Measurements from ENCODE around the gene TLX1.

The TLX1 gene

DNA sequence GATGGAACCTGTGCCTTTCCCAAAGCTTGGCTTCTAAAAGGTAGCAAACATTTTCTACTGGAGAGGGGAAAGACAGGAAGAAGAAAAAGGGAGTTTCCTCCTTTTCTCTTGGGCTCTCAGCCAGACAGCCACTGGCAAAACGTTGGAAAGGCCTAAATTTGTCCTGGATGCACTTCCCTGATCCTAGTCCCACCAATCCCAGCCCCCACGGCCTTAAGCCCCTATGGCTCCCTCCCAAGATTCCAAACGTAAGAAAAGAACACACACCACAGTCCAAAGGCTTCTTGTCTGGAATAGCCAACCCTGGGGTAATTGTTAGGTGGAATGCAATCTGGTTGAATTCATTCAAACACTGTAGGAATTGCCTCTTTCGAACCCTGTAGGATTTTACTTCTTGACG, 959 bp upstream of the TLX1 start:
- TF ChIP-seq, protein P1, sequence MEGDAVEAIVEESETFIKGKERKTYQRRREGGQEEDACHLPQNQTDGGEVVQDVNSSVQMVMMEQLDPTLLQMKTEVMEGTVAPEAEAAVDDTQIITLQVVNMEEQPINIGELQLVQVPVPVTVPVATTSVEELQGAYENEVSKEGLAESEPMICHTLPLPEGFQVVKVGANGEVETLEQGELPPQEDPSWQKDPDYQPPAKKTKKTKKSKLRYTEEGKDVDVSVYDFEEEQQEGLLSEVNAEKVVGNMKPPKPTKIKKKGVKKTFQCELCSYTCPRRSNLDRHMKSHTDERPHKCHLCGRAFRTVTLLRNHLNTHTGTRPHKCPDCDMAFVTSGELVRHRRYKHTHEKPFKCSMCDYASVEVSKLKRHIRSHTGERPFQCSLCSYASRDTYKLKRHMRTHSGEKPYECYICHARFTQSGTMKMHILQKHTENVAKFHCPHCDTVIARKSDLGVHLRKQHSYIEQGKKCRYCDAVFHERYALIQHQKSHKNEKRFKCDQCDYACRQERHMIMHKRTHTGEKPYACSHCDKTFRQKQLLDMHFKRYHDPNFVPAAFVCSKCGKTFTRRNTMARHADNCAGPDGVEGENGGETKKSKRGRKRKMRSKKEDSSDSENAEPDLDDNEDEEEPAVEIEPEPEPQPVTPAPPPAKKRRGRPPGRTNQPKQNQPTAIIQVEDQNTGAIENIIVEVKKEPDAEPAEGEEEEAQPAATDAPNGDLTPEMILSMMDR (IDR thresholded peaks at IDR 0.05; ENCODE audit: low read length), result no peak
- no peak for TF ChIP-seq EZH2phosphoT487 (IDR thresholded peaks at IDR 0.05; ENCODE audit: low read length)
- TF ChIP-seq EZH2 (optimal IDR thresholded peaks at IDR 0.05; ENCODE audit: low read depth, low read length), result no peak
- Histone ChIP-seq H3K27me3 (replicated peaks; ENCODE audit: insufficient read depth, low read length) (peaks cover 96% of the 10 kb centered on the region), H3K9me3 (replicated peaks; ENCODE audit: insufficient read depth, low read length) (no peaks in the 10 kb centered on the region), H3F3A (ENCODE audit: insufficient read depth, low read length) (no peaks in the 10 kb centered on the region), H3K4me1 (ENCODE audit: low read length) (no peaks in the 10 kb centered on the region), H3K4me3 (ENCODE audit: low read length) (no peak overlapping the region), H3K4me2 (ENCODE audit: low read depth, low read length) (no peak overlapping the region), H3K36me3 (replicated peaks; ENCODE audit: insufficient read depth, low read length) (no peaks in the 10 kb centered on the region), H3K27ac (ENCODE audit: low read length) (no peak overlapping the region), H3K9me2 (replicated peaks; ENCODE audit: insufficient read depth, low read length) (no peaks in the 10 kb centered on the region), H4K20me1 (ENCODE audit: insufficient read depth, low read length) (no peaks in the 10 kb centered on the region), H2AFZ (ENCODE audit: low read length) (no peak overlapping the region), H3K79me2 (ENCODE audit: low read length) (no peaks in the 10 kb centered on the region), H3K9ac (ENCODE audit: low read length) (no peak overlapping the region)
- DNase-seq, result no peak

DNA sequence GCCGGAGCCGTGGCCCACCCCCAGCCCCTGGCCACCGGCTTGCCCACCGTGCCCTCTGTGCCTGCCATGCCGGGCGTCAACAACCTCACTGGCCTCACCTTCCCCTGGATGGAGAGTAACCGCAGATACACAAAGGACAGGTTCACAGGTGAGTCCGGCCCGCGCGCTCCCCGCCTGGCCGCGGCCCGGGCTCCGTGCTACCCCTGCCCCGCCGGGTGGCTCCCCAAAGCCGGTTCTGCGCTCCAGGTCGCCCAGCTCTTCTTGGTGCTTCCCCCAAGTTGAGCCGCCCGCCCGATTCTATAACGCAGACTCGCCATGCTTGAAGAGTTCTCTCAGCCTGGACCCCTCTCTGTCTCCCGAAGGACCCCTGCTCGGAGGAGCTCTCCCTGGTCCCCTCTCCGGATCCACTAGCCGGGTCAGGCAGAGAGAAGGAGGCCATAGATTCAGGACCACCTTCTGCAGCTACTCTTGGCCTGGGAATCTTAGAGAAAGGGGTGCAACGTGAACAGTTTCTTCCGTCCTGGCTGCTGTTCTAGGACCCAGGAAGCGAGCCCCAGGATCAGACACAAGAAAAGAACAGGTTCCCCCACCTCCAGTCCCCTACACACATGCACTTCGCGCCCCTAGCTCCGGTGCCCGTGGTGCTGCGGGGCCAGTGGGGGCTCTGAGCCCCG, 999 bp downstream of the TLX1 start:
- Histone ChIP-seq H3K79me2 (ENCODE audit: low read length) (no peaks in the 10 kb centered on the region), H3K4me3 (ENCODE audit: low read length) (no peak overlapping the region), H3K9me3 (replicated peaks; ENCODE audit: insufficient read depth, low read length) (no peaks in the 10 kb centered on the region), H3K9me2 (replicated peaks; ENCODE audit: insufficient read depth, low read length) (no peaks in the 10 kb centered on the region), H2AFZ (ENCODE audit: low read length) (no peak overlapping the region), H3K27ac (ENCODE audit: low read length) (no peak overlapping the region), H3K4me2 (ENCODE audit: low read depth, low read length) (peak overlapping the region; percentile 18; the same call in 1 of the 2 replicates), H3K9ac (ENCODE audit: low read length) (no peak overlapping the region), H3K27me3 (replicated peaks; ENCODE audit: insufficient read depth, low read length) (peaks cover 96% of the 10 kb centered on the region), H3K36me3 (replicated peaks; ENCODE audit: insufficient read depth, low read length) (no peaks in the 10 kb centered on the region), H3K4me1 (ENCODE audit: low read length) (no peaks in the 10 kb centered on the region), H4K20me1 (ENCODE audit: insufficient read depth, low read length) (no peaks in the 10 kb centered on the region), H3F3A (ENCODE audit: insufficient read depth, low read length) (no peaks in the 10 kb centered on the region)
- DNase-seq, result no peak
- TF ChIP-seq EZH2 (optimal IDR thresholded peaks at IDR 0.05; ENCODE audit: low read depth, low read length), result peak; percentile 17
- no peak for TF ChIP-seq EZH2phosphoT487 (IDR thresholded peaks at IDR 0.05; ENCODE audit: low read length)
- TF ChIP-seq, protein P1 (IDR thresholded peaks at IDR 0.05; ENCODE audit: low read length), result no peak

DNA sequence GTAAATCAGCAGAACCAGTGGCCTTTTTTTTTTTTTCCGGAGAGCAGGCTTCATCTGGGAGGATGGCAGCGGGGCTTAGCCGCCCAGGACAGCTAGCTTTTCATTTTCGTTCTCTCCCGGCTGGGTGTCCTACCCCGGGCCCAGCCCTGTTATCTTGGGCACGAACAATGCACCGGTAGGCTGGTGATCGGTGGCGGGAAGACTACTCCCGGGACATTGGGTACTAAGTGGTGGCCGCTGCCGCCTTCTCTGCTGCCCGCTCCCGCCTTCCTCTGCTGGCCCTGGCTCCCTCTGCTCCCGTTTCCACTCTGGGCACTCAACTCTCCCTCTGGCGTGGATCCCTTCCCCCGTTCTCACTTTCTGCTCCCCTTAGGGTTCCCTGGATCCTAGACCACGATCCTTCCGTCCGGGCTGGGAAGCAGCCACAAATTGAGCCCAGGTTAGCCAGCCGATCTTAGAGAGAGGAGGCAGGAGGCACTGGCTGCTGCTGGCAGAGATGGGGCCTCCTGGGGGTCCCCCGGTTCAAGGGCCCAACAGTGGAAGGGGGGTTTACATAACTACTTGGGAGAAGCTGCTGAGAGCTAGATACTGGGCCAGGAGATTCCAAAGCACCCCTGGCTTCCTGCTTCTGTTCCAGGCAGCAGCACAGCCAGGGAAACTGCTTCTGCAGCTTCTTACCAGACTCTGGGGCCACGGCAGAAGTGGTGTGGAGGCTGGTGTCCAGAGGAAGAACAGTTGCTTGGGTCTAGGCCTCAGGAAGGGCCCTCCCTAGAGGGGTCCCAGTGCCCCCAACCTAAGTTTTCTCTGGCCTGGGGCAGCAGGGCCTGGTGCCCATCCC, 1.8 kb downstream of the TLX1 start:
- no peaks in the 10 kb centered on the region for H3K9me2 ChIP-seq (replicated peaks; ENCODE audit: insufficient read depth, low read length)
- no peaks in the 10 kb centered on the region for H3K9me3 ChIP-seq (replicated peaks; ENCODE audit: insufficient read depth, low read length)
- H3K4me1 ChIP-seq (ENCODE audit: low read length), result no peaks in the 10 kb centered on the region
- no peak for TF ChIP-seq EZH2 (optimal IDR thresholded peaks at IDR 0.05; ENCODE audit: low read depth, low read length)
- TF ChIP-seq EZH2phosphoT487 (IDR thresholded peaks at IDR 0.05; ENCODE audit: low read length), result no peak
- TF ChIP-seq, protein P1 (IDR thresholded peaks at IDR 0.05; ENCODE audit: low read length), result no peak
- no peaks in the 10 kb centered on the region for H4K20me1 ChIP-seq (ENCODE audit: insufficient read depth, low read length)
- H3K4me2 ChIP-seq (ENCODE audit: low read depth, low read length), result no peak overlapping the region
- no peaks in the 10 kb centered on the region for H3K79me2 ChIP-seq (ENCODE audit: low read length)
- H3K9ac ChIP-seq (ENCODE audit: low read length), result no peak overlapping the region
- no peak overlapping the region for H3K4me3 ChIP-seq (ENCODE audit: low read length)
- H3K36me3 ChIP-seq (replicated peaks; ENCODE audit: insufficient read depth, low read length), result no peaks in the 10 kb centered on the region
- H3K27ac ChIP-seq (ENCODE audit: low read length), result no peak overlapping the region
- peaks cover 96% of the 10 kb centered on the region for H3K27me3 ChIP-seq (replicated peaks; ENCODE audit: insufficient read depth, low read length)
- DNase-seq, result no peak
- no peaks in the 10 kb centered on the region for H3F3A ChIP-seq (ENCODE audit: insufficient read depth, low read length)
- H2AFZ ChIP-seq (ENCODE audit: low read length), result no peak overlapping the region
